ENCODE results near the gene NTMT1.

The NTMT1 gene

DNA sequence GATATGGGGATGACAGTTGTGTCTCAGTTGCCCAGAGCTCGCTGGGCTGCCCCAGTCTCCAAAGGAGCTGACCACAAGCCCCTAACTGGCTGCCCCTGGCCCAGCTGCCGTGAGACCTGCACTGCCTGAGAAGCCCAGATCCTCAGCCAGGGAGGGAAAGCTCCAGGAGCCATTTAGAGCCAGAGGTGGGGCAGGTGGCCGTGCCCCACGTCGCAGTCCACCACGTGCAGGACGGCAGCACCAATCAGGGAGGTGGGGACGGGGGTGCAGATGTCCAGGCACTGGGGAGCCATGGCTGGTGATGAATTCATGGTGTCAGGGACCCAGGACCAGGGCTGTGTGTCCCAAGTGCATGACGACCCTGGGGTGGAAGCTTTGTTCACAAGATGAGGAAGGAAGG is 52.9 kb downstream of the NTMT1 start:
- DNase-seq (ENCODE audit: low spot score) = no peak

DNA sequence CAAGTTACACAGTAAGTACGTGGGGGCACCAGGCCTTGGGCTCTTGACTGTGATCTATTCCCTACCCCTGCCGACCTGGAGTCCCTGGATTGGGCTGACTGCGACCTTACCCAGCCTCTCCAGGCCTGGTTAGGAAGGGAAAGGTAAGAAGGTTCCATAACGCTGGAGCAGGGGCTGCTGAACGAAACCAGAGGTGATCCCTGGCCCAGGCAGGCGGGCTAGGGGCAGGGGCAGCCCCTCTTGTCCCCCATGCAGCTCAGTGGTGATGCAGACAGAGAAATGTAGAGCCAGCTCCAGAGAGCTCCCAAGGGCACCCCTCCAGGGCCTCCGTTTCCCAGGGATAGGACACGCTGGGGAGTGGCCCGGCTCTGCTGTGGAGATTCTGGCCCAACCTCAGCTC is 53.6 kb downstream of the NTMT1 start:
- no peak for DNase-seq (ENCODE audit: low spot score)

DNA sequence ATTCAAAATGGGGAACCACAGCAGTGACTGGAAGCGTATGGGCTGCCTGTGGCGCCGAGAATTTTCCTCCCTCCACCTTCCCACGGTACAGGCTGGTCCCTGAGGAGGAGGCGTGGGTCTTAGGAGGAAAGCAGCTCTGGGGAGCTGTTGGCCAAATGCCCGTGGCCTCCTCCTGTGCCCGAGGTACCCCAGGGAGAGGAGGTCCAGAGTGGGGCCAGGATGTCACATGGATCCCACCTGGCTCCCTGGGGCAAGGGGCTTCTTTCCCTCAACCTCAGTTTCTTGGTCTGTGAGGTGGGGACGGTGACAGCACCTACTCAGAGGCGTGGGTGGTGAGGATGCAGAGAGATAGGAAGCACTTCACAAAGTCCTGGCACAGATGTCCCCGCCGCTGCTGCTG is 56.0 kb downstream of the NTMT1 start:
- DNase-seq (ENCODE audit: low spot score) = no peak

DNA sequence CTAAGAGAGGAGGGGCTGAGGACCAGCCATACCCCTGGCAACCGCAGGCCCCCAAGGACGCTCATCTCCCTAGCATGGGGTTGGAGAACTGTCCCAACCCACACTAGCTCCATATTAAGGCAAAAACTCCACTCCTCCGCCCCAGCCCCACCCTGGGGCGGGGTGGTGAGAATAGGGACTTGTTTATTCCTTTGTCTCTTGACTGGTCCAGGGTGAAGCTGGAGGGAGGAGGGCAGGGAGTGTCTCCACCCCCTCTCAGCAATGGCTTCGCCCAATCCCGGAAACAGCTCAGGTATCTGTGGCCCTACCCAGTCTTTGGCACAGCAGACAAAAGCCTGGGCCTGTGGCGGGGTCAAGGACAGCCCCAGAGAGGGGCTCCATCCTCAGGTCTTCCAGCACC is 56.4 kb downstream of the NTMT1 start:
- no peak for DNase-seq (ENCODE audit: low spot score)

DNA sequence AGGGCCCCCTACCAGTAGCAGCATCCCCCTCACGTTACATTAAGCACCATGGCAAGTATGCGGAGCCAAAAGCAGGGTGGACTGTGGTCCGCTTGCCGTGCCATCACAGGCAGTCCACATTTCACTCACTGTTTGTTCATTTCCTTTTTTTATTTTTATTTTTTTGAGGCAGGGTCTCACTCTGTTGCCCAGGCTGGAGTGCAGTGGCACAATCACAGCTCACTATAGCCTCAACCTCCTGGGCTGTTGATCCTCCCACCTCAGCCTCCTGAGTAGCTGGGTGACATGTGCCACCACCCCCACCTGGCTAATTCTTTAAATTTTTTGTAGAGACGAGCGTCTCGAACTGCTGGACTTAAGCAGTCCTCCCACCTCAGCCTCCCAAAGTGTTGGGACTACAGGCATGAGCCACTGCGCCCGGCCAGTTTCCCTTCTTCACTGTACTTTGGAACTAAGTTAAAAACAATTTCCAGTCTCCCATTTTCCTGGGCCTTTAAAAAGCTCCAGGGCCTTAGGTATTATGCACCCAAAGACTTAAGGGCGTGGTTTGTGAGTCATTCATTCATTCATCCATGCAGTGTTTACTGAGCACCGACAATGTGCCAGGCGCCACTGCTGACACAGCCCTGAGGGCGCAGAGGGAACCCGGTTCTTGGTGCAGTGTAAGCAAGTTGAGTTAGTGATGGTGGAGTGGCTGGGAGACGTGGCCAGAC is 59.4 kb downstream of the NTMT1 start:
- DNase-seq (ENCODE audit: low spot score) = no peak

Data from HuH-7.5 (cell line).